H9 (cell line): Measurements from ENCODE around the gene DSCAM. TPM values are rescaled to one million over a fixed set of nuclear protein-coding genes. Genes with fewer than 3 reads are reported as not detected.

Experiments
- DNase-seq: peaks from one replicate; pipeline ENCODE4 v3.0.0-alpha.2; 2017
- H2AFZ ChIP-seq: one replicate; pipeline ENCODE4 v1.6.1; 2013; ENCODE audit warnings: mild to moderate bottlenecking, low read length, control low read depth, moderate library complexity
- H2AK5ac ChIP-seq: 2 replicates; pipeline ENCODE4 v1.6.1; 2013; ENCODE audit warnings: low read length, control low read depth, mixed read lengths; ENCODE audit not compliant: insufficient read length
- H2BK120ac ChIP-seq: one replicate; pipeline ENCODE4 v1.6.1; 2013; ENCODE audit warnings: low read depth, mild to moderate bottlenecking, low read length, control low read depth, inconsistent platforms; ENCODE audit not compliant: poor library complexity, severe bottlenecking
- H2BK12ac ChIP-seq: 2 replicates; pipeline ENCODE4 v1.6.1; 2013; ENCODE audit warnings: low read length, control low read depth, mixed read lengths, low read depth; ENCODE audit not compliant: insufficient read length
- H2BK15ac ChIP-seq: 2 replicates; pipeline ENCODE4 v1.6.1; 2013; ENCODE audit warnings: low read depth, low read length, control low read depth
- H2BK20ac ChIP-seq: one replicate; pipeline ENCODE4 v1.6.1; 2013; ENCODE audit warnings: low read depth, mild to moderate bottlenecking, low read length, control low read depth, inconsistent platforms; ENCODE audit not compliant: poor library complexity, severe bottlenecking
- H2BK5ac ChIP-seq: 2 replicates; pipeline ENCODE4 v1.6.1; 2013; ENCODE audit warnings: low read length, control low read depth, mixed read lengths; ENCODE audit not compliant: insufficient read length
- H3K14ac ChIP-seq: 2 replicates; pipeline ENCODE4 v1.6.1; 2013; ENCODE audit warnings: low read length, control low read depth; ENCODE audit not compliant: insufficient read depth
- H3K18ac ChIP-seq: 2 replicates; pipeline ENCODE4 v1.6.1; 2013; ENCODE audit warnings: low read depth, mild to moderate bottlenecking, mixed read lengths, low read length, control low read depth; ENCODE audit not compliant: insufficient read length
- H3K23ac ChIP-seq: 2 replicates; pipeline ENCODE4 v1.6.1; 2013; ENCODE audit warnings: low read length, control low read depth, mixed read lengths, low read depth; ENCODE audit not compliant: insufficient read length
- H3K23me2 ChIP-seq: 2 replicates; pipeline ENCODE4 v1.6.1; 2013; ENCODE audit warnings: low read depth, mild to moderate bottlenecking, mixed read lengths, low read length, control low read depth; ENCODE audit not compliant: insufficient read length, poor library complexity, severe bottlenecking
- H3K27ac ChIP-seq: 2 replicates; pipeline ENCODE4 v1.5.1; 2013; ENCODE audit warnings: low read length, control low read depth, mixed read lengths, low read depth; ENCODE audit not compliant: insufficient read length
- H3K27me3 ChIP-seq: 2 replicates; pipeline ENCODE4 v1.6.1; 2013; ENCODE audit warnings: low read length, control low read depth, inconsistent platforms; ENCODE audit not compliant: insufficient read depth
- H3K4ac ChIP-seq: 2 replicates; pipeline ENCODE4 v1.6.1; 2013; ENCODE audit warnings: low read depth, mild to moderate bottlenecking, control low read depth, inconsistent platforms, low read length, moderate library complexity
- H3K4me1 ChIP-seq: 2 replicates; pipeline ENCODE4 v1.6.1; 2013; ENCODE audit warnings: low read length, control low read depth, inconsistent platforms; ENCODE audit not compliant: insufficient read depth
- H3K4me2 ChIP-seq: 2 replicates; pipeline ENCODE4 v1.6.1; 2013; ENCODE audit warnings: low read length, control low read depth, mixed read lengths; ENCODE audit not compliant: insufficient read length, insufficient read depth
- H3K56ac ChIP-seq: 2 replicates; pipeline ENCODE4 v1.6.1; 2013; ENCODE audit warnings: low read depth, mild to moderate bottlenecking, mixed read lengths, low read length, control low read depth; ENCODE audit not compliant: insufficient read length
- H3K79me1 ChIP-seq: 2 replicates; pipeline ENCODE4 v1.6.1; 2013; ENCODE audit warnings: low read depth, mild to moderate bottlenecking, moderate library complexity, low read length, control low read depth, inconsistent platforms; ENCODE audit not compliant: insufficient read depth, poor library complexity, severe bottlenecking
- H3K79me2 ChIP-seq: 2 replicates; pipeline ENCODE4 v1.6.1; 2013; ENCODE audit warnings: low read length, control low read depth, inconsistent platforms; ENCODE audit not compliant: insufficient read depth
- H3K9ac ChIP-seq: 2 replicates; pipeline ENCODE4 v1.6.1; 2013; ENCODE audit warnings: low read length, control low read depth, mixed read lengths; ENCODE audit not compliant: insufficient read length; ENCODE audit errors: extremely low read depth
- H3K9me3 ChIP-seq: one replicate; pipeline ENCODE4 v1.6.1; 2013; ENCODE audit warnings: low read depth, low read length, inconsistent platforms; ENCODE audit not compliant: control insufficient read depth
- H3T11ph ChIP-seq: one replicate; pipeline ENCODE4 v1.6.1; 2013; ENCODE audit warnings: mild to moderate bottlenecking, low read length, control low read depth, inconsistent platforms
- H4K20me1 ChIP-seq: one replicate; pipeline ENCODE4 v1.6.1; 2013; ENCODE audit not compliant: control insufficient read depth, insufficient read length, insufficient read depth
- H4K5ac ChIP-seq: 2 replicates; pipeline ENCODE4 v1.6.1; 2013; ENCODE audit warnings: low read depth, mild to moderate bottlenecking, mixed read lengths, low read length, control low read depth; ENCODE audit not compliant: insufficient read length
- H4K8ac ChIP-seq: replicated peaks from 2 replicates; pipeline ENCODE4 v1.6.1; 2013; ENCODE audit warnings: low read length, control low read depth, mixed read lengths, low read depth; ENCODE audit not compliant: insufficient read length
- H4K91ac ChIP-seq: 2 replicates; pipeline ENCODE4 v1.6.1; 2013; ENCODE audit warnings: low read depth, mild to moderate bottlenecking, moderate library complexity, mixed read lengths, low read length, control low read depth; ENCODE audit not compliant: insufficient read length
- H3K27ac Mint-ChIP-seq, 3 experiments: 2 replicates in 2 of 3; 3 replicates in 1 of 3; pipeline ENCODE4 v1.8.0; 2020 to 2021; ENCODE audit warnings: mixed read lengths in 3 of 3, mild to moderate bottlenecking in 1 of 3, moderate library complexity in 1 of 3
- H3K27me3 Mint-ChIP-seq: 2 replicates; pipeline ENCODE4 v1.8.0; 2021; ENCODE audit warnings: low read depth, mild to moderate bottlenecking, moderate library complexity, mixed read lengths
- H3K36me3 Mint-ChIP-seq, 3 experiments: 2 replicates in 2 of 3; 3 replicates in 1 of 3; pipeline ENCODE4 v1.8.0; 2020 to 2021; ENCODE audit warnings: low read depth in 3 of 3, mixed read lengths in 3 of 3; ENCODE audit not compliant: insufficient read depth in 1 of 3
- H3K4me1 Mint-ChIP-seq, 2 experiments: 2 replicates each; pipeline ENCODE4 v1.8.0; 2020; ENCODE audit warnings: mixed read lengths in 2 of 2
- H3K4me3 Mint-ChIP-seq, 2 experiments: 2 replicates in 1 of 2; 3 replicates in 1 of 2; pipeline ENCODE4 v1.8.0; 2020 to 2021; ENCODE audit warnings: mild to moderate bottlenecking in 2 of 2, mixed read lengths in 2 of 2, moderate library complexity in 1 of 2
- H3K9me3 Mint-ChIP-seq, 2 experiments: 2 replicates in 1 of 2; 3 replicates in 1 of 2; pipeline ENCODE4 v1.8.0; 2020; ENCODE audit warnings: mild to moderate bottlenecking in 2 of 2, mixed read lengths in 2 of 2, moderate library complexity in 1 of 2
- WGBS: extraction: QIAGEN DNeasy Blood & Tissue Kit; methylation state at CpG from one replicate; pipeline ENCODE4 v1.1.7; 2013; ENCODE audit warnings: missing lambda C conversion rate, low lambda C conversion rate, mixed read lengths; ENCODE audit not compliant: insufficient read length; ENCODE audit errors: extremely low coverage; 5-methylcytosine and 5-hydroxymethylcytosine counted together
- total RNA-seq: library from RNA; stranded (reverse); gene quantifications from 2 replicates; pipeline ENCODE4 v1.2.1, GENCODE V29; 2021
- TF ChIP-seq, protein P1 (sequence below): fragments of 200-600 bp; sonication (generic); conservative IDR thresholded peaks from 3 replicates; pipeline ENCODE4 v1.8.0; 2021; ENCODE audit warnings: antibody characterized with exemption, mild to moderate bottlenecking

Gene DSCAM
- total RNA-seq, 1 experiment from 2014 or later, result 0.17 TPM

DNA sequence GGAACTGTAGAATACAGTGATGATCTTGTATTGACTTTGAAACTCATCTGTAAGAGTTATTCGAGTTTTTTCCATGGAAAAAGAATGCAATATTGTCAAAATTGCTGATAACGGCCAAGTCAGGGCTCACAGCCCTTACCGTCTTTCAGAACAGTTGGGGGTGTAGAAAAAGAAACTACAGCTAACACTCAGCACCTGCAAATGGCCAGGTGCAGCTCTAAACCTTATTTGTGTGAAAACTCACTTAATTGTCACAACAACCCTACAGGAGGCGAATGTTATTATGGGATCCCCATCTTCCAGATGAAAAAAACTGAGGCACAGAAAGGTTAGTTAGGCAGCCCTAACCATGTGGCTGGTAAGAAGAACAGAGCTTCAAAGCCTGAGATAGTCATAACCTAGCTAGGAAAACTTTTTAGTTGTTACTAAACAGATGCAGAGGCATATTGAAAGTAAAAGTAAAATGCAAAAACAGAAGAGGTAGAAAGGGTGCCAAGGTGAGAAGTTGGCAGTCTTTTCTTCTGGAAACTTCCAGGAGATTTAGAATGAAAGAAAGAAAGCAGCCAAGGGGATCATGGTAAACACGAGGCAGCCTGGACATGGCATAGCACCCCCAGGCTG, 76.4 kb downstream of the DSCAM start:
- TF ChIP-seq, protein P1, sequence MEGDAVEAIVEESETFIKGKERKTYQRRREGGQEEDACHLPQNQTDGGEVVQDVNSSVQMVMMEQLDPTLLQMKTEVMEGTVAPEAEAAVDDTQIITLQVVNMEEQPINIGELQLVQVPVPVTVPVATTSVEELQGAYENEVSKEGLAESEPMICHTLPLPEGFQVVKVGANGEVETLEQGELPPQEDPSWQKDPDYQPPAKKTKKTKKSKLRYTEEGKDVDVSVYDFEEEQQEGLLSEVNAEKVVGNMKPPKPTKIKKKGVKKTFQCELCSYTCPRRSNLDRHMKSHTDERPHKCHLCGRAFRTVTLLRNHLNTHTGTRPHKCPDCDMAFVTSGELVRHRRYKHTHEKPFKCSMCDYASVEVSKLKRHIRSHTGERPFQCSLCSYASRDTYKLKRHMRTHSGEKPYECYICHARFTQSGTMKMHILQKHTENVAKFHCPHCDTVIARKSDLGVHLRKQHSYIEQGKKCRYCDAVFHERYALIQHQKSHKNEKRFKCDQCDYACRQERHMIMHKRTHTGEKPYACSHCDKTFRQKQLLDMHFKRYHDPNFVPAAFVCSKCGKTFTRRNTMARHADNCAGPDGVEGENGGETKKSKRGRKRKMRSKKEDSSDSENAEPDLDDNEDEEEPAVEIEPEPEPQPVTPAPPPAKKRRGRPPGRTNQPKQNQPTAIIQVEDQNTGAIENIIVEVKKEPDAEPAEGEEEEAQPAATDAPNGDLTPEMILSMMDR, result no peak
- H3K18ac ChIP-seq, result no peak overlapping the region
- no peak overlapping the region for H3K56ac ChIP-seq
- H3K27me3 ChIP-seq, result no peaks in the 10 kb centered on the region
- no peak overlapping the region for H2BK12ac ChIP-seq
- H3K4me1 Mint-ChIP-seq, result peaks cover 0 to 3% of the 10 kb centered on the region in 2 experiments; a peak in 1 of 4 replicates
- H2BK20ac ChIP-seq, result no peak overlapping the region
- H3K4me3 Mint-ChIP-seq, result no peak overlapping the region
- no peak overlapping the region for H2AFZ ChIP-seq
- H3K23me2 ChIP-seq, result no peaks in the 10 kb centered on the region
- H2AK5ac ChIP-seq, result no peak overlapping the region
- no peak overlapping the region for H3K9ac ChIP-seq
- H2BK5ac ChIP-seq, result no peak overlapping the region
- no peak overlapping the region for H2BK15ac ChIP-seq
- no peak overlapping the region for H3T11ph ChIP-seq
- H3K9me3 Mint-ChIP-seq, result no peaks in the 10 kb centered on the region
- H4K8ac ChIP-seq, result no peak overlapping the region
- no peak for DNase-seq
- H3K4me2 ChIP-seq, result no peak overlapping the region
- no peaks in the 10 kb centered on the region for H3K4me1 ChIP-seq
- no peaks in the 10 kb centered on the region for H3K79me2 ChIP-seq
- no peaks in the 10 kb centered on the region for H3K79me1 ChIP-seq
- no peaks in the 10 kb centered on the region for H3K27me3 Mint-ChIP-seq
- H4K91ac ChIP-seq, result no peak overlapping the region
- no peak overlapping the region for H4K5ac ChIP-seq
- H3K4ac ChIP-seq, result no peak overlapping the region
- H3K27ac ChIP-seq, result no peak overlapping the region
- no peaks in the 10 kb centered on the region for H3K9me3 ChIP-seq
- H3K36me3 Mint-ChIP-seq, result no peaks in the 10 kb centered on the region
- H4K20me1 ChIP-seq, result no peaks in the 10 kb centered on the region
- H3K14ac ChIP-seq, result no peak overlapping the region
- H3K23ac ChIP-seq, result no peak overlapping the region
- no peak overlapping the region for H3K27ac Mint-ChIP-seq
- WGBS, result no CpG with 5 or more reads among the region's 5 CpGs
- no peak overlapping the region for H2BK120ac ChIP-seq
